Testis (tissue), 3 donors: ENCODE data around the gene FGF9. TPM values are rescaled to one million over a fixed set of nuclear protein-coding genes. Genes with fewer than 3 reads are reported as not detected.

Experiments used
- DNase-seq: peaks from one replicate; pipeline ENCODE4 v3.0.0-alpha.2; 2019
- H3K27ac ChIP-seq, 2 donors: fragments of 200-600 bp; sonication (generic); one replicate each; pipeline ENCODE4 v1.5.1; 2019
- H3K27me3 ChIP-seq: fragments of 200-600 bp; sonication (generic); one replicate; pipeline ENCODE4 v1.5.1; 2019
- H3K36me3 ChIP-seq: fragments of 200-600 bp; sonication (generic); one replicate; pipeline ENCODE4 v1.5.1; 2017; ENCODE audit warnings: low read depth; ENCODE audit errors: missing control alignments
- H3K4me1 ChIP-seq: fragments of 200-600 bp; sonication (generic); one replicate; pipeline ENCODE4 v1.5.1; 2019
- H3K4me3 ChIP-seq, 2 donors: fragments of 200-600 bp; sonication (generic); one replicate each; pipeline ENCODE4 v1.5.1; 2017 to 2019
- H3K9me3 ChIP-seq: fragments of 200-600 bp; sonication (generic); one replicate; pipeline ENCODE4 v1.5.1; 2017
- POLR2A ChIP-seq: fragments of 450-650 bp; IDR thresholded peaks from one replicate; pipeline ENCODE4 v1.6.1; 2017; ENCODE audit warnings: antibody characterized with exemption, mild to moderate bottlenecking, moderate library complexity
- WGBS, 2 donors: methylation state at CpG; one replicate each; pipeline ENCODE4 v1.1.5; 2018; 5-methylcytosine and 5-hydroxymethylcytosine counted together
- intact Hi-C: fragments of 100-400 bp; cut with DNase I; formaldehyde crosslinking; loops from one replicate; pipeline ENCODE4 v1.15.1; 2023; ENCODE audit warnings: low total_unique reads
- polyA plus RNA-seq: library from polyadenylated mRNA; stranded (reverse); fragments of 350-450 nt; fragmentation: Illumina TruSeq; extraction: RNeasy Lipid Tissue Mini Kit (QIAGEN cat#74804); gene quantifications from one replicate; pipeline ENCODE4 v1.2.3, GENCODE V29; 2014; ENCODE audit warnings: low read depth, low replicate concordance; ENCODE audit not compliant: insufficient read depth
- total RNA-seq, 2 donors: library from RNA; depleted of rRNA; stranded (reverse); fragments of >200 nt; gene quantifications; one replicate each; pipeline ENCODE4 v1.2.3, GENCODE V29; 2016
- TF ChIP-seq, protein P1 (sequence below), 3 experiments: fragments of 450-650 bp in 2 of 3; fragments of 200-600 bp in 1 of 3; sonication (generic) in 1 of 3; IDR thresholded peaks; one replicate each; pipeline ENCODE4 v1.5.1; 2016 to 2019; ENCODE audit warnings: antibody characterized with exemption in 3 of 3, mild to moderate bottlenecking in 2 of 3, moderate library complexity in 1 of 3

The FGF9 gene
- total and polyA plus RNA-seq, 3 donors from 2014 or later: 0.79 to 4.3 (median 1.5) TPM

DNA sequence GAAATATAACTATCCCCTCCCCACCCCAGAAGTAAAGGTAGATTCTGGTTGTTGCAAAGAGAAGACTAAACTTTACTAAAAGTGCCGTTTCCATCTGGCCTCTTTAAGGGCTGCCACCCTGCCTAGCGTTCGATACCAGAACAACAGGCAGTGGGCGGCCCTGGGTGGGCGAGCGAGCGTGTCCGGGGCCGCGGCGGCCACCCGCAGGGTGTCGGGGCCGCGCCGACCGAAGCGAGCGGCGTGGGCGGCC, 2.6 kb downstream of the FGF9 start:
- DNase-seq: no peak

DNA sequence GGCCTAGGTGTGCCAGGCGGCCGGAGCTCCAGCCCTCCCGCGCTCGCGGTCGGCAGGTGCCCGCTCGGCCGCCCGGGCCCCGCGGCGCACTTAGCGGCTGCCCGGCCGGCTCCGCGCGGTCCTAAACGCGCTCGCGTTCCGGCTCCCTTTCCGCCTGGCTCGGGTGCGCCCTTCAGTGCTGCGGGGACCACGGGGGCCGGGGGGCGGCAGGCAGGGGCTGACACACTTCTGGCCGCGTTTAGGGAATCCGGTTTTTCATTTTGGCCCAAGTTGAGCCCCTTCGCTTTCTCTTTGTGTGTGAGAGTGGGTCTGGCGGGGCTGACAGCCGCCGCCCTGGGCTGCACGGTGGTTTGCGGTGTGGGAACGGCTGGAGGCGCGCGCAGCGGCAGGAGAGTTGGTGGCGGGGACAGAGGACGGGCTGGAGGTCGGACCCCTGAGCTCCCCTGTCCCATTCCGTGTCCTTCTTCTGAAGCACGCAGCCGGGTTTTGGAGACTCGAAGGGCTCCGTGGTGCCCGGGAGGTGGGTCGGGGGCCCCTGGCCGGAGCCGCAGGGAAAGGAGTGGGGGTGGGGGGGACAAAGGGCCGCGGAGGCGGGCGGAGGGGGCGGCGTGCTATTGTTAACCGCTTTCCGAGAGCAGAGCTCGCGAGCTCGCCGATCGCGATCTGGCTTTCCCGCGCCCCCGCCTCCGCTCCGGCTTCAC, 3.1 kb downstream of the FGF9 start:
- H3K27me3 ChIP-seq: no peaks in the 10 kb centered on the region
- intact Hi-C loops: no loop called here
- H3K9me3 ChIP-seq: no peaks in the 10 kb centered on the region
- no peaks in the 10 kb centered on the region for H3K36me3 ChIP-seq
- no peak overlapping the region for H3K27ac ChIP-seq
- peak overlapping the region; percentile 51 to 64 for H3K4me3 ChIP-seq
- 0% methylated on average over 2 to 66 of the region's 77 CpGs for WGBS, 2 donors
- peaks cover 13% of the 10 kb centered on the region for H3K4me1 ChIP-seq
- TF ChIP-seq POLR2A: no peak
- TF ChIP-seq, protein P1, sequence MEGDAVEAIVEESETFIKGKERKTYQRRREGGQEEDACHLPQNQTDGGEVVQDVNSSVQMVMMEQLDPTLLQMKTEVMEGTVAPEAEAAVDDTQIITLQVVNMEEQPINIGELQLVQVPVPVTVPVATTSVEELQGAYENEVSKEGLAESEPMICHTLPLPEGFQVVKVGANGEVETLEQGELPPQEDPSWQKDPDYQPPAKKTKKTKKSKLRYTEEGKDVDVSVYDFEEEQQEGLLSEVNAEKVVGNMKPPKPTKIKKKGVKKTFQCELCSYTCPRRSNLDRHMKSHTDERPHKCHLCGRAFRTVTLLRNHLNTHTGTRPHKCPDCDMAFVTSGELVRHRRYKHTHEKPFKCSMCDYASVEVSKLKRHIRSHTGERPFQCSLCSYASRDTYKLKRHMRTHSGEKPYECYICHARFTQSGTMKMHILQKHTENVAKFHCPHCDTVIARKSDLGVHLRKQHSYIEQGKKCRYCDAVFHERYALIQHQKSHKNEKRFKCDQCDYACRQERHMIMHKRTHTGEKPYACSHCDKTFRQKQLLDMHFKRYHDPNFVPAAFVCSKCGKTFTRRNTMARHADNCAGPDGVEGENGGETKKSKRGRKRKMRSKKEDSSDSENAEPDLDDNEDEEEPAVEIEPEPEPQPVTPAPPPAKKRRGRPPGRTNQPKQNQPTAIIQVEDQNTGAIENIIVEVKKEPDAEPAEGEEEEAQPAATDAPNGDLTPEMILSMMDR (IDR thresholded peaks at IDR 0.05): no peak
- peak; percentile 62 for DNase-seq

More for the DNA sequence above, 2.6 kb downstream of the FGF9 start:
- Histone ChIP-seq H3K9me3 (no peaks in the 10 kb centered on the region), H3K27me3 (no peaks in the 10 kb centered on the region), H3K4me3 (peak overlapping the region; percentile 51 to 64), H3K27ac (no peak overlapping the region), H3K36me3 (no peaks in the 10 kb centered on the region), H3K4me1 (peaks cover 18% of the 10 kb centered on the region)
- intact Hi-C loops: no loop called here
- WGBS, 2 donors: 0% methylated on average over 8 to 21 of the region's 21 CpGs
- no peak for TF ChIP-seq POLR2A
- TF ChIP-seq, protein P1 (IDR thresholded peaks at IDR 0.05): no peak

- TF ChIP-seq POLR2A: no peak
- TF ChIP-seq, protein P1 (IDR thresholded peaks at IDR 0.05): no peak
- H3K4me3 ChIP-seq: peak overlapping the region; percentile 51 to 64
- 0 to 1% methylated on average over 28 to 36 of the region's 36 CpGs for WGBS, 2 donors
- DNase-seq: no peak
- H3K27ac ChIP-seq: no peak overlapping the region
- H3K36me3 ChIP-seq: no peaks in the 10 kb centered on the region
- H3K4me1 ChIP-seq: peaks cover 7% of the 10 kb centered on the region
- H3K9me3 ChIP-seq: no peaks in the 10 kb centered on the region
- intact Hi-C loops: no loop called here
- no peaks in the 10 kb centered on the region for H3K27me3 ChIP-seq
Observed at GRCh38 chr13:21674490-21675009, 3.7 kb downstream of the FGF9 start.

GRCh38 chr13:21675095-21675991, 4.5 kb downstream of the FGF9 start:
- 2 to 4% methylated on average over 31 to 43 of the region's 62 CpGs for WGBS, 2 donors
- Histone ChIP-seq H3K4me3 (peak overlapping the region; percentile 21 to 64), H3K9me3 (no peaks in the 10 kb centered on the region), H3K4me1 (peaks cover 7% of the 10 kb centered on the region), H3K36me3 (no peaks in the 10 kb centered on the region), H3K27me3 (no peaks in the 10 kb centered on the region), H3K27ac (no peak overlapping the region)
- intact Hi-C loops: no loop called here
- no peak for TF ChIP-seq POLR2A
- TF ChIP-seq, protein P1 (IDR thresholded peaks at IDR 0.05): no peak
- peak; percentile 27 for DNase-seq
